H1 (cell line): ENCODE data around the gene KERA. TPM values are rescaled to one million over a fixed set of nuclear protein-coding genes. Genes with fewer than 3 reads are reported as not detected.

ENCODE experiments used
- CTCF ChIA-PET: fragments of 300-600 bp; sonication (Branson Sonifier 250); formaldehyde crosslinking; loops from one replicate; lab custom pipeline; 2021; ENCODE audit not compliant: partially characterized antibody; lab: Charles Lee
- POLR2A ChIA-PET: fragments of 300-600 bp; sonication (Branson Sonifier 250); formaldehyde crosslinking; loops from one replicate; lab custom pipeline; 2021; ENCODE audit warnings: inconsistent platforms; ENCODE audit not compliant: partially characterized antibody; lab: Charles Lee
- DNase-seq, 2 experiments: peaks; one replicate each; pipeline versions ENCODE4 v3.0.0 to v3.0.0-alpha.2; 2010 to 2022; ENCODE audit warnings: low spot score in 2 of 2, low read depth in 1 of 2, mixed read lengths in 1 of 2
- FAIRE-seq: peaks from 2 replicates; lab custom pipeline; 2011; peaks lifted over from hg19 to GRCh38; lab: Jason Lieb, UNC
- H2AFZ ChIP-seq: 2 replicates; pipeline ENCODE4 v1.8.1; 2012; ENCODE audit warnings: low read length, inconsistent platforms
- H2AK5ac ChIP-seq: 2 replicates; pipeline ENCODE4 v1.6.1; 2013; ENCODE audit warnings: low read depth, low read length
- H2BK120ac ChIP-seq: replicated peaks from 2 replicates; pipeline ENCODE3; 2013; ENCODE audit warnings: low read depth, low read length, inconsistent platforms
- H2BK12ac ChIP-seq: 2 replicates; pipeline ENCODE4 v1.6.1; 2013; ENCODE audit warnings: low read depth, low read length
- H2BK15ac ChIP-seq: 2 replicates; pipeline ENCODE4 v1.6.1; 2013; ENCODE audit warnings: low read length
- H2BK20ac ChIP-seq: 2 replicates; pipeline ENCODE4 v1.6.1; 2013; ENCODE audit warnings: low read length
- H2BK5ac ChIP-seq: 2 replicates; pipeline ENCODE4 v1.6.1; 2013; ENCODE audit warnings: low read depth, low read length
- H3K14ac ChIP-seq: 2 replicates; pipeline ENCODE4 v1.6.1; 2013; ENCODE audit warnings: inconsistent platforms; ENCODE audit not compliant: insufficient read length
- H3K18ac ChIP-seq: 2 replicates; pipeline ENCODE4 v1.6.1; 2013; ENCODE audit warnings: low read length; ENCODE audit errors: extremely low read depth
- H3K23ac ChIP-seq: 2 replicates; pipeline ENCODE4 v1.6.1; 2013; ENCODE audit warnings: inconsistent platforms; ENCODE audit not compliant: insufficient read length
- H3K23me2 ChIP-seq: 2 replicates; pipeline ENCODE4 v1.6.1; 2013; ENCODE audit warnings: low read depth, low read length
- H3K27ac ChIP-seq: 2 replicates; pipeline ENCODE4 v1.6.1; 2011; ENCODE audit warnings: low read depth, low read length, inconsistent platforms
- H3K27me3 ChIP-seq, 4 experiments: replicated peaks in 1 of 4; 1 replicate in 1 of 4; 2 replicates in 3 of 4; pipeline versions ENCODE4 v1.6.1 to v1.8.1; 2011 to 2013; ENCODE audit warnings: low read length in 3 of 4, mild to moderate bottlenecking in 3 of 4, inconsistent platforms in 2 of 4, mixed read lengths in 2 of 4, moderate library complexity in 1 of 4; ENCODE audit not compliant: control insufficient read depth in 3 of 4, insufficient read depth in 3 of 4; ENCODE audit errors: extremely low read depth in 1 of 4
- H3K36me3 ChIP-seq, 4 experiments: 2 replicates each; pipeline versions ENCODE4 v1.6.1 to v1.8.1; 2011 to 2013; ENCODE audit warnings: mild to moderate bottlenecking in 4 of 4, low read length in 3 of 4, moderate library complexity in 2 of 4, control low read depth in 1 of 4, inconsistent platforms in 1 of 4; ENCODE audit not compliant: insufficient read depth in 4 of 4, control insufficient read depth in 2 of 4
- H3K4ac ChIP-seq: replicated peaks from 2 replicates; pipeline ENCODE3; 2013; ENCODE audit warnings: low read length, low read depth, mixed read lengths, inconsistent platforms; ENCODE audit not compliant: insufficient read length
- H3K4me1 ChIP-seq, 4 experiments: replicated peaks in 1 of 4; 1 replicate in 1 of 4; 2 replicates in 3 of 4; pipeline versions ENCODE4 v1.6.1 to v1.8.1; 2011 to 2013; ENCODE audit warnings: low read length in 3 of 4, inconsistent platforms in 2 of 4, mixed read lengths in 1 of 4; ENCODE audit not compliant: insufficient read depth in 4 of 4, control insufficient read depth in 3 of 4
- H3K4me2 ChIP-seq, 2 experiments: 2 replicates each; pipeline versions ENCODE4 v1.6.1 to v1.8.1; 2011 to 2013; ENCODE audit warnings: low read depth in 2 of 2, low read length in 2 of 2, control low read depth in 1 of 2, inconsistent platforms in 1 of 2, mild to moderate bottlenecking in 1 of 2; ENCODE audit not compliant: insufficient read depth in 1 of 2
- H3K4me3 ChIP-seq, 4 experiments: fragments of 200-600, 300-600 bp in 1 of 4; sonication (generic), shearing (Covaris generic), sonication (Bioruptor Twin) in 1 of 4; 2 replicates each; pipeline versions ENCODE4 v1.5.1 to v1.8.1; 2011 to 2016; ENCODE audit warnings: low read length in 4 of 4, low read depth in 3 of 4, control low read depth in 2 of 4, inconsistent platforms in 2 of 4, mild to moderate bottlenecking in 2 of 4, mixed read lengths in 1 of 4, moderate library complexity in 1 of 4; ENCODE audit not compliant: insufficient read depth in 2 of 4; ENCODE audit errors: extremely low read depth in 1 of 4
- H3K56ac ChIP-seq: replicated peaks from 2 replicates; pipeline ENCODE3; 2013; ENCODE audit warnings: low read depth, mild to moderate bottlenecking, mixed read lengths, low read length, inconsistent platforms; ENCODE audit not compliant: insufficient read length
- H3K79me1 ChIP-seq: 2 replicates; pipeline ENCODE4 v1.6.1; 2013; ENCODE audit warnings: low read depth, low read length, control low read depth
- H3K79me2 ChIP-seq, 2 experiments: 2 replicates each; pipeline versions ENCODE4 v1.6.1 to v1.8.1; 2012 to 2013; ENCODE audit warnings: low read length in 2 of 2, mild to moderate bottlenecking in 2 of 2, inconsistent platforms in 1 of 2; ENCODE audit not compliant: insufficient read depth in 2 of 2, control insufficient read depth in 1 of 2
- H3K9ac ChIP-seq, 4 experiments: replicated peaks in 1 of 4; 1 replicate in 1 of 4; 2 replicates in 3 of 4; pipeline versions ENCODE4 v1.6.1 to v1.8.1; 2011 to 2013; ENCODE audit warnings: low read depth in 3 of 4, low read length in 3 of 4, control low read depth in 2 of 4, mild to moderate bottlenecking in 2 of 4, moderate library complexity in 2 of 4, inconsistent platforms in 1 of 4; ENCODE audit errors: extremely low read depth in 1 of 4
- H3K9me3 ChIP-seq, 2 experiments: 2 replicates each; pipeline versions ENCODE4 v1.6.1 to v1.8.1; 2012 to 2013; ENCODE audit warnings: mild to moderate bottlenecking in 2 of 2, moderate library complexity in 2 of 2, control low read depth in 1 of 2, inconsistent platforms in 1 of 2, low read depth in 1 of 2, low read length in 1 of 2, mixed read lengths in 1 of 2; ENCODE audit not compliant: insufficient read depth in 2 of 2
- H4K20me1 ChIP-seq, 2 experiments: replicated peaks in 1 of 2; 2 replicates each; pipeline versions ENCODE3 to v1.8.1; 2011 to 2013; ENCODE audit warnings: inconsistent platforms in 2 of 2, low read length in 2 of 2, mild to moderate bottlenecking in 1 of 2; ENCODE audit not compliant: insufficient read depth in 2 of 2, control insufficient read depth in 1 of 2
- H4K5ac ChIP-seq: 2 replicates; pipeline ENCODE4 v1.6.1; 2013; ENCODE audit warnings: low read length, low read depth, mixed read lengths, inconsistent platforms; ENCODE audit not compliant: insufficient read length
- H4K8ac ChIP-seq: 2 replicates; pipeline ENCODE4 v1.8.0; 2013; ENCODE audit warnings: mild to moderate bottlenecking, moderate library complexity, low read length, inconsistent platforms; ENCODE audit not compliant: insufficient read depth; ENCODE audit errors: extremely low read depth
- H4K91ac ChIP-seq: replicated peaks from 2 replicates; pipeline ENCODE3; 2013; ENCODE audit warnings: low read length, mixed read lengths, inconsistent platforms; ENCODE audit not compliant: insufficient read length
- BCL11A ChIP-seq, 2 experiments: IDR thresholded peaks; one replicate each; pipeline ENCODE4 v1.6.1; 2011; ENCODE audit warnings: low read depth in 2 of 2, low read length in 2 of 2, mild to moderate bottlenecking in 2 of 2
- EZH2 ChIP-seq: fragments of 200-600 bp; sonication (generic); IDR thresholded peaks from 2 replicates; pipeline ENCODE4 v1.7.1; 2012; ENCODE audit warnings: low read depth, mild to moderate bottlenecking, moderate library complexity, low read length, inconsistent platforms; ENCODE audit not compliant: severe bottlenecking
- SAP30 ChIP-seq: fragments of 300-600 bp; sonication (generic); IDR thresholded peaks from 2 replicates; pipeline ENCODE4 v1.7.1; 2012; ENCODE audit warnings: low read length, moderate library complexity, mild to moderate bottlenecking, inconsistent platforms; ENCODE audit not compliant: insufficient read depth, insufficient replicate concordance
- polyA plus RNA-seq, 7 experiments: library from polyadenylated mRNA; depleted of rRNA in 3 of 7; stranded (reverse) in 5 of 7; unstranded in 2 of 7; fragments of >200 nt in 5 of 7; fragments of 200-250 nt in 2 of 7; gene quantifications; 1 replicate in 5 of 7; 2 replicates in 1 of 7; 4 replicates in 1 of 7; pipeline versions ENCODE4 v1.2.1 to v1.2.3, GENCODE V29; 2011 to 2013; ENCODE audit warnings: missing spikeins in 2 of 7, mixed read lengths in 2 of 7
- total RNA-seq: library from RNA; stranded (reverse); fragmentation: NEBNext Ultra II Directional; extraction: Animal tissue kit (Norgen Biotek cat#: 25700); gene quantifications from 2 replicates; pipeline ENCODE4 v1.2.1, GENCODE V29; 2021

Gene KERA
- total and polyA plus RNA-seq, 2 of the 8 experiments (the other 6 are each of a cell fraction or from before 2014, with no cell fraction given), result not detected

DNA sequence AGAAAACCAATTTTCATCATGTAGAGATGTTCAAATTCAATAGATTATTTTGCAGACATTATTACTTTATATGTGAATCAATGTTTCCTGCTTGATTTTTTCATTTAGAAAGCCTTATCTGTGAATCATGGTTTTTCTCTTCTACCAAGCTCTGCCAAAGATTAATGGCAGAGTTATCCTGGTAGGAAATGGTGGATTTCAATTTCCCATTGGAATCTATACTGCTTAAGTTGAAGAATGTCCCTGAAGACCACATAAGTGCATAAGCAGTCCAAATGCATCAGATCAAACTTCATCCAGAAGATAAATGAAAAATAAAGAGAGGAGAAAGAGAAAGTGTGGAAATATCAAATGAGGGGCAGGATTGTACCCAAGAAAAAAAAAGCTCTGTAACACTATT is 48.5 kb upstream of the KERA start:
- Histone ChIP-seq H3K27me3 (no peaks in the 10 kb centered on the region), H3K56ac (no peak overlapping the region), H2BK15ac (no peak overlapping the region), H3K14ac (no peak overlapping the region), H2BK20ac (no peak overlapping the region), H4K8ac (no peak overlapping the region), H3K4me3 (no peak overlapping the region), H3K18ac (no peak overlapping the region), H2AK5ac (no peak overlapping the region), H3K9ac (no peak overlapping the region), H3K23me2 (no peaks in the 10 kb centered on the region), H2AFZ (no peak overlapping the region), H4K20me1 (no peaks in the 10 kb centered on the region), H4K91ac (no peak overlapping the region), H3K36me3 (no peaks in the 10 kb centered on the region), H3K4ac (no peak overlapping the region), H3K4me2 (no peak overlapping the region), H2BK5ac (no peak overlapping the region), H3K27ac (no peak overlapping the region), H3K79me2 (no peaks in the 10 kb centered on the region), H3K79me1 (no peaks in the 10 kb centered on the region), H3K9me3 (no peaks in the 10 kb centered on the region), H2BK120ac (no peak overlapping the region), H3K4me1 (no peaks in the 10 kb centered on the region), H4K5ac (no peak overlapping the region), H2BK12ac (no peak overlapping the region), H3K23ac (no peak overlapping the region)
- FAIRE-seq, result no peak
- TF ChIP-seq SAP30 (no peak), BCL11A (IDR thresholded peaks at IDR 0.05; ENCODE audit: low read depth in 2 of 2, low read length in 2 of 2) (no peak), EZH2 (no peak)
- no peak for DNase-seq
- ChIA-PET CTCF (interaction anchor here (1.0 to 1.6 kb wide), 3 partner anchors 15 to 249 kb away, joined by 3 to 4 read pairs (median 4); no protein-coding TSS in a partner anchor), POLR2A (no interaction called here)
